ENCODE data around the gene TUBGCP6. TPM values are rescaled to one million over a fixed set of nuclear protein-coding genes. Genes with fewer than 3 reads are reported as not detected.

Gene TUBGCP6
- total RNA-seq, 1 donor from 2014 or later, result 16.9 TPM

DNA sequence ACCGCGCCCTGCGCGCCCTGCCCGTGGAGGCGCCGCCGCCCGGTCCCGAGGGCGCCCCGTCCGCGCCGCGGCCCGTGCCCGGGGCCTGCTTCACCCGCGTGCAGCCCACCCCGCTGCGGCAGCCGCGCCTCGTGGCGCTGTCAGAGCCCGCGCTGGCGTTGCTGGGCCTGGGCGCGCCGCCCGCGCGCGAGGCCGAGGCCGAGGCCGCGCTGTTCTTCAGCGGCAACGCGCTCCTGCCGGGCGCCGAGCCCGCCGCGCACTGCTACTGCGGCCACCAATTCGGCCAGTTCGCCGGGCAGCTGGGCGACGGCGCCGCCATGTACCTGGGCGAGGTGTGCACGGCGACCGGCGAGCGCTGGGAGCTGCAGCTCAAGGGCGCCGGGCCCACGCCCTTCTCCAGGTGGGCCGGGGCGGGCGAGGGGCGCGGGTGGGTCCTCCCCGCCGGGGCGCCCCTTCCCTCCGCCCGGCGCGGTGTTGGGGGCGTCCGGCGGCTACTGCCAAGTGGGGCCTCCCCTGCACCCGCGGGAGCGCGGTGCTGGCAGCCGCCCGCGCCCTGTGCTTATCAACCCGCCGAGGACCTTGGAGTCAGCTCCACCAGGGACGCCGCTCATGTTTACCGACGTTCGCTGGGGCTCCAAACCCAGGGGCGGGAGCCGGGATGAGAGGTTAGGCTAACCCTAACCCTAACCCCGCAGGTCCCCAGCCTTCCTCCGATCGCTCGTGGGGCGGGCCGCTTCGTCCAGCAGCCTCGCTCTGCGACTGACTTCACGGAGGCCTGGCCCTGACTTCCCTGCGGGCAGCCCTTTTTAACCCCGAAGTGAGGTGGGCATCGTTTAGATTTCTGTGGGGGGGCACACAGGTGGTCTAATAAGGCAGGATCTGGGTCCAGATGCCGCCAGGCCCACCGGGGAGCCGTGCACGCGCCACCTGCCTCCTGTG, 43.4 kb downstream of the TUBGCP6 start:
- H3K4me1 ChIP-seq, result peaks cover 10% of the 10 kb centered on the region
- H3K79me2 ChIP-seq (ENCODE audit: low read depth), result peaks cover 27% of the 10 kb centered on the region
- DNase-seq (ENCODE audit: low spot score), result peak; percentile 73
- TF ChIP-seq EZH2 (IDR thresholded peaks at IDR 0.05) (no peak), EZH2phosphoT487 (IDR thresholded peaks at IDR 0.05) (no peak)
- TF ChIP-seq, protein P1, sequence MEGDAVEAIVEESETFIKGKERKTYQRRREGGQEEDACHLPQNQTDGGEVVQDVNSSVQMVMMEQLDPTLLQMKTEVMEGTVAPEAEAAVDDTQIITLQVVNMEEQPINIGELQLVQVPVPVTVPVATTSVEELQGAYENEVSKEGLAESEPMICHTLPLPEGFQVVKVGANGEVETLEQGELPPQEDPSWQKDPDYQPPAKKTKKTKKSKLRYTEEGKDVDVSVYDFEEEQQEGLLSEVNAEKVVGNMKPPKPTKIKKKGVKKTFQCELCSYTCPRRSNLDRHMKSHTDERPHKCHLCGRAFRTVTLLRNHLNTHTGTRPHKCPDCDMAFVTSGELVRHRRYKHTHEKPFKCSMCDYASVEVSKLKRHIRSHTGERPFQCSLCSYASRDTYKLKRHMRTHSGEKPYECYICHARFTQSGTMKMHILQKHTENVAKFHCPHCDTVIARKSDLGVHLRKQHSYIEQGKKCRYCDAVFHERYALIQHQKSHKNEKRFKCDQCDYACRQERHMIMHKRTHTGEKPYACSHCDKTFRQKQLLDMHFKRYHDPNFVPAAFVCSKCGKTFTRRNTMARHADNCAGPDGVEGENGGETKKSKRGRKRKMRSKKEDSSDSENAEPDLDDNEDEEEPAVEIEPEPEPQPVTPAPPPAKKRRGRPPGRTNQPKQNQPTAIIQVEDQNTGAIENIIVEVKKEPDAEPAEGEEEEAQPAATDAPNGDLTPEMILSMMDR (IDR thresholded peaks at IDR 0.05), result no peak
- H2AFZ ChIP-seq (replicated peaks), result no peak overlapping the region
- peak overlapping the region; percentile 97 for H3K4me2 ChIP-seq
- peaks cover 4% of the 10 kb centered on the region for H3K9me3 Mint-ChIP-seq
- peaks cover 27% of the 10 kb centered on the region for H3K36me3 Mint-ChIP-seq
- H3K27me3 Mint-ChIP-seq (ENCODE audit: insufficient read depth, low read depth), result peaks cover 4% of the 10 kb centered on the region
- peaks cover 7% of the 10 kb centered on the region for H3K27me3 ChIP-seq
- no peak overlapping the region for H3K27ac ChIP-seq
- peak overlapping the region; percentile 91 for H3K4me3 Mint-ChIP-seq
- H3K36me3 ChIP-seq, result peaks cover 12% of the 10 kb centered on the region
- peaks cover 21% of the 10 kb centered on the region for H3F3A ChIP-seq (ENCODE audit: low read depth)
- peak overlapping the region; percentile 44 for H3K9ac ChIP-seq
- H3K27ac Mint-ChIP-seq, result peak overlapping the region; percentile 23
- peaks cover 19% of the 10 kb centered on the region for H3K4me1 Mint-ChIP-seq
- H3K9me3 ChIP-seq (ENCODE audit: low read depth), result no peaks in the 10 kb centered on the region
- peak overlapping the region; percentile 84 for H3K4me3 ChIP-seq
- H4K20me1 ChIP-seq (ENCODE audit: low read depth), result peaks cover 45% of the 10 kb centered on the region

DNA sequence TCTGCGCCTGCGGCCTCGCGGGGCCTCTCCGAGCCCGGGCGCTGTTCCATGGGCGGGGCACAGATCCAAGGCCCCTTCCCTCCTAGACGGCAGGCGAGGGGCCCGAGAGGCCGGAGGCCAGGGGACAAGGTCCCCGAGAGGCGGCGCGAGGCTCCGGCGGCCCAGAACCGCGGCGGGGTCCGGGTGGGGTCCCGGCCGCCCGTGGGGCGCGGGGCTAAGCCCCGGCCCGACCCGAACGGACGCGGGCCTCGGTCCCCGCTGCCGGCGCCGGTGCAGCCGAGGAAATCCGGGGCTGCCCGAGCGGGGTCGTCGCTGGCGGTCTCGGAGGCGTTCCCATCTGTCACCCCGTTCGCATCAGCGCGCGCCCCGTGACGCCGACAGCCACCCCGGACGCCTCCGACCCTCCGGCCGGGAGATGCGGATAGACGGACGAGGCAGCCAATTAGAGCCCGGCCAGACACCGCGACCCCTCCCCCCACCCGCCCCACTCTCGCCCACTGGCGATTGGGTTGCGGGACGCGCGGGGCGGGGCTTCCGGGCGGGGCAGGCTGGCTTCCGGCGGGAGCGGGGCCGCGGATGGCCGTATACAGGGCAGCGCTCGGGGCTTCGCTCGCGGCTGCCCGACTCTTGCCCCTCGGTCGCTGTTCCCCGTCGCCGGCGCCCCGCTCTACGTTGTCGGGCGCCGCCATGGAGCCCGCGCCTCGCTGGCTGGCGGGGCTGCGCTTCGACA, 44.2 kb downstream of the TUBGCP6 start, which contains the start of gene SELENOO:
Gene SELENOO, plus strand, starts transcription at position 551 of the 730 bp plus-strand sequence. Its CDS starts 26 bp downstream, at position 577.
- Mint-ChIP-seq H3K36me3 (peaks cover 27% of the 10 kb centered on the region), H3K9me3 (peaks cover 4% of the 10 kb centered on the region), H3K4me1 (peaks cover 16% of the 10 kb centered on the region), H3K27me3 (ENCODE audit: insufficient read depth, low read depth) (peaks cover 4% of the 10 kb centered on the region), H3K27ac (no peak within 1 kb of the TSS), H3K4me3 (peak within 1 kb of the TSS; percentile 91)
- Histone ChIP-seq H3K79me2 (ENCODE audit: low read depth) (peaks cover 27% of the 10 kb centered on the region), H3K27ac (no peak within 1 kb of the TSS), H4K20me1 (ENCODE audit: low read depth) (peaks cover 38% of the 10 kb centered on the region), H3K36me3 (peaks cover 12% of the 10 kb centered on the region), H2AFZ (replicated peaks) (peak within 1 kb of the TSS; percentile 74), H3K4me2 (peak within 1 kb of the TSS; percentile 97), H3K4me1 (peaks cover 10% of the 10 kb centered on the region), H3K9ac (peak within 1 kb of the TSS; percentile 45), H3F3A (ENCODE audit: low read depth) (peaks cover 21% of the 10 kb centered on the region), H3K4me3 (peak within 1 kb of the TSS; percentile 84), H3K27me3 (peaks cover 7% of the 10 kb centered on the region), H3K9me3 (ENCODE audit: low read depth) (no peaks in the 10 kb centered on the region)
- no peak for TF ChIP-seq EZH2 (IDR thresholded peaks at IDR 0.05)
- TF ChIP-seq, protein P1 (IDR thresholded peaks at IDR 0.05), result no peak
- no peak for TF ChIP-seq EZH2phosphoT487 (IDR thresholded peaks at IDR 0.05)
- peak; percentile 94 for DNase-seq (ENCODE audit: low spot score)

DNA sequence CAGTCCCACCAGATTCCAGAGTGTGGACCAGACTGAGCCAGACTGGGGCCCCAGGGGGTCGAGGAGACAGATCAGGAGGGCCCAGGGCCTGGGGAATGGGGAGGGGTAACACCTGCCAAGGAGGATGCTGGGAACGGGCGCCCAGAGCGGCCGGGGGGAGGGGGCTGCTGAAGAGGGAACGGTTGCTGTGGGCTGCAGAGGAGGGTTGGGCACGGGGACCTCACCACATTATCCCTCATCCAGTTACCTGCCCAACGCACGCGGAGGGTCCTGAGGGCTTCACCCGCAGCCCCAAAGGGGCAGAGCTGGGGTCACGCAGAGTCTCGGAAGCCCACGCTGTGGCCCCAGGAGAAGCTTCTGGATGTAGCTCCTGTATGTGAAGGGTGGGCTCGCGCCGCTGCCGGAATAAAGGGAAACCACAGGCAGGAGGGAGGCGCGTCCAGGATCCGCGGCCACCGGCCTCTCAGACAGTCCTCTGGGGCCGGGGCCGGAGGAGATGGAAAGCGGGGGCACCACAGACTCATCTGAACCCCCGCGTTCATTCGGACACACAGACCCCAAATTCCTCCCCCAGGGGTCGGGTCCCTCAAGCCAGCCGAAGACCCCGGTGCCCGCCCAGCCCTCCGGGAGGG, 44.9 kb downstream of the TUBGCP6 start:
- DNase-seq (ENCODE audit: low spot score), result peak; percentile 61
- H3K27me3 Mint-ChIP-seq (ENCODE audit: insufficient read depth, low read depth), result peaks cover 4% of the 10 kb centered on the region
- TF ChIP-seq, protein P1 (IDR thresholded peaks at IDR 0.05), result no peak
- TF ChIP-seq EZH2 (IDR thresholded peaks at IDR 0.05) (no peak), EZH2phosphoT487 (IDR thresholded peaks at IDR 0.05) (no peak)
- Histone ChIP-seq H3K9me3 (ENCODE audit: low read depth) (no peaks in the 10 kb centered on the region), H3F3A (ENCODE audit: low read depth) (peaks cover 21% of the 10 kb centered on the region), H3K4me3 (peak overlapping the region; percentile 84), H3K79me2 (ENCODE audit: low read depth) (peaks cover 27% of the 10 kb centered on the region), H3K27me3 (peaks cover 7% of the 10 kb centered on the region), H3K27ac (no peak overlapping the region), H3K4me2 (peak overlapping the region; percentile 97), H4K20me1 (ENCODE audit: low read depth) (peaks cover 37% of the 10 kb centered on the region), H2AFZ (replicated peaks) (peak overlapping the region; percentile 74), H3K4me1 (peaks cover 10% of the 10 kb centered on the region), H3K36me3 (peaks cover 12% of the 10 kb centered on the region), H3K9ac (peak overlapping the region; percentile 45)
- peaks cover 16% of the 10 kb centered on the region for H3K4me1 Mint-ChIP-seq
- H3K36me3 Mint-ChIP-seq, result peaks cover 22% of the 10 kb centered on the region
- H3K9me3 Mint-ChIP-seq, result peaks cover 4% of the 10 kb centered on the region
- H3K4me3 Mint-ChIP-seq, result peak overlapping the region; percentile 82
- no peak overlapping the region for H3K27ac Mint-ChIP-seq

Data from neural progenitor cell (in vitro differentiated cells).